KBM-7 (cell line): ENCODE data around the gene CLIC5.

Experiments
- DNase-seq: peaks from one replicate; pipeline ENCODE4 v3.0.0-alpha.2; 2015
- in situ Hi-C: fragments of 300-500 bp; cut with MboI; formaldehyde crosslinking; loops from 2 replicates; pipeline ENCODE4 v1.14.3; 2020; ENCODE audit warnings: low sequenced_read_pairs, low pct_unique_long_range_greater_than_20kb, mixed read lengths

The CLIC5 gene

GRCh38 chr6:45832063-45832462 is 183.6 kb downstream of the CLIC5 start:
- in situ Hi-C loops, result no loop called here
- DNase-seq, result no peak
